Astrocyte (in vitro differentiated cells and primary cell): Measurements from ENCODE around the gene TEDC1.

Experiments
- CTCF ChIP-seq: IDR thresholded peaks from 2 replicates; pipeline ENCODE4 v1.5.1; 2011; ENCODE audit warnings: low read depth, mild to moderate bottlenecking, inconsistent platforms, low read length, moderate library complexity; ENCODE audit not compliant: insufficient read depth
- EZH2 ChIP-seq: IDR thresholded peaks from 2 replicates; pipeline ENCODE4 v1.6.1; 2012; ENCODE audit warnings: mild to moderate bottlenecking, low read length, inconsistent platforms; ENCODE audit not compliant: insufficient read depth

- TF ChIP-seq CTCF, result no peak
- no peak for TF ChIP-seq EZH2
These were observed 42.9 kb downstream of the TEDC1 start for GRCh38 chr14:105533811-105534498.
